Liver (tissue), 9 donors: ENCODE measurements around the gene CSF2. TPM values are rescaled to one million over a fixed set of nuclear protein-coding genes. Genes with fewer than 3 reads are reported as not detected.

Source experiments
- DNase-seq: peaks from one replicate; pipeline ENCODE4 v3.0.0-alpha.2; 2017; ENCODE audit warnings: low spot score
- H3K27ac ChIP-seq, 2 donors: one replicate each; pipeline ENCODE4 v1.7.0; 2013; ENCODE audit warnings: inconsistent platforms in 2 of 2, low read length in 2 of 2, control low read depth in 1 of 2, low read depth in 1 of 2, mild to moderate bottlenecking in 1 of 2
- H3K27me3 ChIP-seq, 4 donors: one replicate each; pipeline versions ENCODE4 v1.6.1 to v1.7.0; 2013; ENCODE audit warnings: low read length in 3 of 4, inconsistent platforms in 1 of 4, mild to moderate bottlenecking in 1 of 4, moderate library complexity in 1 of 4; ENCODE audit not compliant: control insufficient read depth in 4 of 4, insufficient read depth in 4 of 4
- H3K36me3 ChIP-seq, 4 donors: one replicate each; pipeline versions ENCODE4 v1.6.1 to v1.7.0; 2013; ENCODE audit warnings: low read length in 3 of 4, mild to moderate bottlenecking in 3 of 4, low read depth in 1 of 4, moderate library complexity in 1 of 4; ENCODE audit not compliant: control insufficient read depth in 4 of 4, insufficient read depth in 3 of 4
- H3K4me1 ChIP-seq, 4 donors: one replicate each; pipeline versions ENCODE4 v1.6.1 to v1.7.0; 2013; ENCODE audit warnings: low read length in 3 of 4, mild to moderate bottlenecking in 3 of 4, moderate library complexity in 1 of 4; ENCODE audit not compliant: control insufficient read depth in 4 of 4, insufficient read depth in 4 of 4
- H3K4me3 ChIP-seq, 3 donors: one replicate each; pipeline versions ENCODE4 v1.6.1 to v1.7.0; 2013; ENCODE audit warnings: low read length in 3 of 3, control low read depth in 1 of 3, low read depth in 1 of 3, mild to moderate bottlenecking in 1 of 3
- H3K9ac ChIP-seq, 2 donors: one replicate each; pipeline ENCODE4 v1.7.0; 2013; ENCODE audit warnings: low read length in 2 of 2, mild to moderate bottlenecking in 2 of 2, moderate library complexity in 2 of 2, control low read depth in 1 of 2, low read depth in 1 of 2
- H3K9me3 ChIP-seq, 4 donors: one replicate each; pipeline versions ENCODE4 v1.6.1 to v1.7.0; 2013; ENCODE audit warnings: low read length in 3 of 4; ENCODE audit not compliant: control insufficient read depth in 4 of 4
- ATF3 ChIP-seq: IDR thresholded peaks from 2 replicates; pipeline ENCODE4 v1.6.1; 2016; ENCODE audit warnings: antibody characterized with exemption
- EGR1 ChIP-seq, 2 donors: IDR thresholded peaks; 2 replicates each; pipeline ENCODE4 v1.6.1; 2016 to 2018; ENCODE audit warnings: antibody characterized with exemption in 2 of 2, low read depth in 2 of 2
- FOXA1 ChIP-seq: IDR thresholded peaks from 2 replicates; pipeline ENCODE4 v1.6.1; 2016; ENCODE audit warnings: antibody characterized with exemption
- FOXA2 ChIP-seq: IDR thresholded peaks from 2 replicates; pipeline ENCODE4 v1.6.1; 2016; ENCODE audit warnings: antibody characterized with exemption
- GABPA ChIP-seq, 2 donors: IDR thresholded peaks in 1 of 2; conservative IDR thresholded peaks in 1 of 2; 2 replicates each; pipeline ENCODE4 v1.6.1; 2016; ENCODE audit warnings: antibody characterized with exemption in 2 of 2, mild to moderate bottlenecking in 1 of 2, moderate library complexity in 1 of 2
- HNF4A ChIP-seq, 2 donors: conservative IDR thresholded peaks; 2 replicates each; pipeline ENCODE4 v1.6.1; 2016; ENCODE audit warnings: antibody characterized with exemption in 2 of 2, mild to moderate bottlenecking in 2 of 2
- HNF4G ChIP-seq: IDR thresholded peaks from 2 replicates; pipeline ENCODE4 v1.6.1; 2016; ENCODE audit warnings: antibody characterized with exemption
- JUND ChIP-seq, 2 donors: IDR thresholded peaks; 2 replicates each; pipeline ENCODE4 v1.6.1; 2016; ENCODE audit warnings: antibody characterized with exemption in 2 of 2
- NR2F2 ChIP-seq: IDR thresholded peaks from 2 replicates; pipeline ENCODE4 v1.6.1; 2016; ENCODE audit warnings: antibody characterized with exemption
- RAD21 ChIP-seq, 2 donors: IDR thresholded peaks; 2 replicates each; pipeline ENCODE4 v1.6.1; 2016; ENCODE audit warnings: antibody characterized with exemption in 2 of 2, mild to moderate bottlenecking in 2 of 2
- REST ChIP-seq: IDR thresholded peaks from 2 replicates; pipeline ENCODE4 v1.6.1; 2016; ENCODE audit warnings: antibody characterized with exemption, mild to moderate bottlenecking
- RXRA ChIP-seq, 2 donors: IDR thresholded peaks; 2 replicates each; pipeline ENCODE4 v1.6.1; 2017 to 2018; ENCODE audit warnings: antibody characterized with exemption in 2 of 2, mild to moderate bottlenecking in 1 of 2
- SP1 ChIP-seq: IDR thresholded peaks from 2 replicates; pipeline ENCODE4 v1.6.1; 2018; ENCODE audit warnings: antibody characterized with exemption, mild to moderate bottlenecking
- TAF1 ChIP-seq: conservative IDR thresholded peaks from 2 replicates; pipeline ENCODE4 v1.6.1; 2016; ENCODE audit warnings: antibody characterized with exemption, mild to moderate bottlenecking
- YY1 ChIP-seq: IDR thresholded peaks from 2 replicates; pipeline ENCODE4 v1.6.1; 2016; ENCODE audit warnings: antibody characterized with exemption, mild to moderate bottlenecking
- ZBTB33 ChIP-seq: IDR thresholded peaks from 2 replicates; pipeline ENCODE4 v1.6.1; 2016; ENCODE audit warnings: antibody characterized with exemption
- WGBS: extraction: QIAGEN DNeasy Blood & Tissue Kit; methylation state at CpG from one replicate; pipeline ENCODE4 v1.1.7; 2013; 5-methylcytosine and 5-hydroxymethylcytosine counted together
- polyA plus RNA-seq, 2 donors: library from polyadenylated mRNA; stranded (reverse) in 1 of 2; unstranded in 1 of 2; fragments of 200-250 nt in 1 of 2; fragments of >200 nt in 1 of 2; fragmentation: Nextera tagmentation in 1 of 2; extraction: Ambion mirVana in 1 of 2; gene quantifications; one replicate each; pipeline versions ENCODE4 v1.2.1 to v1.2.3, GENCODE V29; 2013 to 2015
- total RNA-seq, 2 donors: library from RNA; depleted of rRNA; stranded (reverse); fragments of >200 nt; gene quantifications; one replicate each; pipeline ENCODE4 v1.2.3, GENCODE V29; 2014
- TF ChIP-seq, protein P1 (sequence below): IDR thresholded peaks from 2 replicates; pipeline ENCODE4 v1.6.1; 2016; ENCODE audit warnings: antibody characterized with exemption
- TF ChIP-seq, protein P2 (sequence below): fragments of 150-350 bp; IDR thresholded peaks from 2 replicates; pipeline ENCODE4 v1.5.1; 2017; ENCODE audit warnings: improper control_type of control experiment, low read depth, low read length; ENCODE audit not compliant: missing input control
- donor health status: healthy.
- donor health status: healthy.
- donor health status: healthy.
- donor health status: healthy.
- donor health status: healthy.

The CSF2 gene
- total and polyA plus RNA-seq, 4 donors = not detected

DNA sequence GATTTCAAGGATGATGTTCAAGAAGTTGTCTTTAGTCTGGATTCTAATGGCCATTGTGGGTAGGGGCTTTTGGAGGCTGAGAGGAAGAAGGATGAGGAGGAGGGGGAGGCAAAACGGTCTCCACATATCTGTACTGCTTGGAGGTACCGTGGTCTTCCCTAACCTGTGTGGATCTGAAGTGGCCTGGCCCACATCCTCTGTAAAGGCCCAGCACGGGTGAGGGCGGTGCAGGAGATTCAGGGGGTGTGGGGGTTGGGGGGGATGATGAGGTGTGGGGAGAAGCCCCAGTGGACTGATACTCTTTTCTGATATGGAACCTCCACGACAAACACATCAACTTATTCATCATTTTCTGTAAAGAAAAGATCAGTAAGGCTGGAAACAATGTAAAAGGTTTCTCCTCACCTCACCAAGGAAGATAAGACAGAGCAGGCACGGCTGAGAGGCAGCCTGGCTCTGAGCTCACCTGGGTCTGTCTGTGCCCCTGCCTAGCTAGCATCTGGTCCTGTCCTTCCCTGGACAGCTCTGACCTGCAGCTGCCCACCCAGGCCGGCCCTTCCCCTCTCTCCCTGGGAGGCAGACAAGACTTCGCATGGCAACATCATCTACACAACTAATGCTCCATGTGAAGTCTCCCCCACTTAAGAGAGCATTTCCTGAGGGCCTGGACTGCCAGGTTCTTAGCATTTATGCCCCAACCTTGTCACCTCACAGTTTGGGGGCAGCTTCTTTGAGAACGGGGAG, 18.7 kb upstream of the CSF2 start:
- no peaks in the 10 kb centered on the region for H3K36me3 ChIP-seq
- H3K9ac ChIP-seq = no peak overlapping the region
- peak; percentile 21 for DNase-seq
- no peaks in the 10 kb centered on the region for H3K4me1 ChIP-seq
- H3K27ac ChIP-seq = no peak overlapping the region
- H3K27me3 ChIP-seq = no peaks in the 10 kb centered on the region
- TF ChIP-seq YY1 = no peak
- no peak for TF ChIP-seq NR2F2
- no peak for TF ChIP-seq HNF4A (conservative IDR thresholded peaks at IDR 0.05)
- TF ChIP-seq ATF3 = no peak
- no peak for TF ChIP-seq ZBTB33
- no peak for TF ChIP-seq EGR1 (IDR thresholded peaks at IDR 0.05; ENCODE audit: low read depth in 2 of 2)
- no peak for TF ChIP-seq FOXA2
- no peak for TF ChIP-seq JUND (IDR thresholded peaks at IDR 0.05)
- TF ChIP-seq FOXA1 = no peak
- TF ChIP-seq SP1 = no peak
- no peak for TF ChIP-seq RAD21 (IDR thresholded peaks at IDR 0.05)
- TF ChIP-seq, protein P1, sequence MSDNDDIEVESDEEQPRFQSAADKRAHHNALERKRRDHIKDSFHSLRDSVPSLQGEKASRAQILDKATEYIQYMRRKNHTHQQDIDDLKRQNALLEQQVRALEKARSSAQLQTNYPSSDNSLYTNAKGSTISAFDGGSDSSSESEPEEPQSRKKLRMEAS = no peak
- no peak for TF ChIP-seq TAF1
- no peak for TF ChIP-seq RXRA (IDR thresholded peaks at IDR 0.05)
- TF ChIP-seq, protein P2, sequence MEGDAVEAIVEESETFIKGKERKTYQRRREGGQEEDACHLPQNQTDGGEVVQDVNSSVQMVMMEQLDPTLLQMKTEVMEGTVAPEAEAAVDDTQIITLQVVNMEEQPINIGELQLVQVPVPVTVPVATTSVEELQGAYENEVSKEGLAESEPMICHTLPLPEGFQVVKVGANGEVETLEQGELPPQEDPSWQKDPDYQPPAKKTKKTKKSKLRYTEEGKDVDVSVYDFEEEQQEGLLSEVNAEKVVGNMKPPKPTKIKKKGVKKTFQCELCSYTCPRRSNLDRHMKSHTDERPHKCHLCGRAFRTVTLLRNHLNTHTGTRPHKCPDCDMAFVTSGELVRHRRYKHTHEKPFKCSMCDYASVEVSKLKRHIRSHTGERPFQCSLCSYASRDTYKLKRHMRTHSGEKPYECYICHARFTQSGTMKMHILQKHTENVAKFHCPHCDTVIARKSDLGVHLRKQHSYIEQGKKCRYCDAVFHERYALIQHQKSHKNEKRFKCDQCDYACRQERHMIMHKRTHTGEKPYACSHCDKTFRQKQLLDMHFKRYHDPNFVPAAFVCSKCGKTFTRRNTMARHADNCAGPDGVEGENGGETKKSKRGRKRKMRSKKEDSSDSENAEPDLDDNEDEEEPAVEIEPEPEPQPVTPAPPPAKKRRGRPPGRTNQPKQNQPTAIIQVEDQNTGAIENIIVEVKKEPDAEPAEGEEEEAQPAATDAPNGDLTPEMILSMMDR = no peak
- TF ChIP-seq GABPA (IDR thresholded peaks at IDR 0.05 in 1 of 2, conservative IDR thresholded peaks at IDR 0.05 in 1 of 2) = no peak
- TF ChIP-seq HNF4G = no peak
- no peak for TF ChIP-seq REST
- 79% methylated on average over 9 of the region's 9 CpGs for WGBS
- no peak overlapping the region for H3K4me3 ChIP-seq
- H3K9me3 ChIP-seq = no peaks in the 10 kb centered on the region
